GM19351 (cell line): Measurements from ENCODE around the gene ZNF410.
"Not testable (repeated sequence)": the region's sequence is repeated elsewhere in the genome, so short reads cannot be mapped to it uniquely, and the experiment has no call there.

Experiments
- ATAC-seq: cut with Tn5 transposase; IDR thresholded peaks from one replicate; pipeline ENCODE4 v1.9.1; 2021; ENCODE audit warnings: mild to moderate bottlenecking, moderate library complexity; ENCODE audit not compliant: unreplicated experiment

The ZNF410 gene

GRCh38 chr14:73886449-73887317 lies at the start of gene ZNF410:
TSS of gene ZNF410 (plus strand) at chr14:73886859. CDS start at chr14:73892176, 5,317 bp downstream.
- ATAC-seq, result peak; percentile 97

GRCh38 chr14:73838293-73839034 lies 48.2 kb upstream of the ZNF410 start:
- ATAC-seq, result not testable (repeated sequence)

GRCh38 chr14:73842201-73842600 lies 44.5 kb upstream of the ZNF410 start:
- no peak for ATAC-seq

GRCh38 chr14:73842851-73843250 lies 43.8 kb upstream of the ZNF410 start:
- no peak for ATAC-seq

GRCh38 chr14:73843296-73843695 lies 43.4 kb upstream of the ZNF410 start:
- ATAC-seq, result no peak

- ATAC-seq, result no peak
Measured at GRCh38 chr14:73846947-73847346, 39.7 kb upstream of the ZNF410 start.

GRCh38 chr14:73851000-73851399 lies 35.7 kb upstream of the ZNF410 start:
- ATAC-seq, result no peak

- peak; percentile 90 for ATAC-seq
Measured at GRCh38 chr14:73851567-73852382, 34.9 kb upstream of the ZNF410 start, which contains the start of gene PTGR2. TSS of gene PTGR2 (plus strand) at chr14:73851831. CDS start at chr14:73858863, 7,032 bp downstream.

GRCh38 chr14:73859145-73859544 lies 27.5 kb upstream of the ZNF410 start:
- ATAC-seq, result no peak

- ATAC-seq, result no peak
Measured at GRCh38 chr14:73861073-73861472, 25.6 kb upstream of the ZNF410 start.

- ATAC-seq, result no peak
Measured at GRCh38 chr14:73862480-73862879, 24.2 kb upstream of the ZNF410 start.

GRCh38 chr14:73863209-73863608 lies 23.4 kb upstream of the ZNF410 start:
- no peak for ATAC-seq

- ATAC-seq, result no peak
Measured at GRCh38 chr14:73865534-73866113, 21.0 kb upstream of the ZNF410 start.

- ATAC-seq, result not testable (repeated sequence)
Measured at GRCh38 chr14:73869754-73870153, 16.9 kb upstream of the ZNF410 start.

GRCh38 chr14:73870525-73871235 lies 16.0 kb upstream of the ZNF410 start:
- no peak for ATAC-seq

GRCh38 chr14:73873660-73874059 lies 13.0 kb upstream of the ZNF410 start:
- ATAC-seq, result no peak

GRCh38 chr14:73877790-73878189 lies 8.9 kb upstream of the ZNF410 start:
- no peak for ATAC-seq

- ATAC-seq, result no peak
Measured at GRCh38 chr14:73878436-73878835, 8.2 kb upstream of the ZNF410 start.

- ATAC-seq, result no peak
Measured at GRCh38 chr14:73879027-73879426, 7.6 kb upstream of the ZNF410 start.
